ENCODE data around the gene ANKRD55. TPM values are rescaled to one million over a fixed set of nuclear protein-coding genes. Genes with fewer than 3 reads are reported as not detected.
"Not testable (repeated sequence)": the region's sequence is repeated elsewhere in the genome, so short reads cannot be mapped to it uniquely, and the experiment has no call there.

Gene ANKRD55
- total RNA-seq, 2 donors from 2014 or later: 0.14 to 0.79 TPM

DNA sequence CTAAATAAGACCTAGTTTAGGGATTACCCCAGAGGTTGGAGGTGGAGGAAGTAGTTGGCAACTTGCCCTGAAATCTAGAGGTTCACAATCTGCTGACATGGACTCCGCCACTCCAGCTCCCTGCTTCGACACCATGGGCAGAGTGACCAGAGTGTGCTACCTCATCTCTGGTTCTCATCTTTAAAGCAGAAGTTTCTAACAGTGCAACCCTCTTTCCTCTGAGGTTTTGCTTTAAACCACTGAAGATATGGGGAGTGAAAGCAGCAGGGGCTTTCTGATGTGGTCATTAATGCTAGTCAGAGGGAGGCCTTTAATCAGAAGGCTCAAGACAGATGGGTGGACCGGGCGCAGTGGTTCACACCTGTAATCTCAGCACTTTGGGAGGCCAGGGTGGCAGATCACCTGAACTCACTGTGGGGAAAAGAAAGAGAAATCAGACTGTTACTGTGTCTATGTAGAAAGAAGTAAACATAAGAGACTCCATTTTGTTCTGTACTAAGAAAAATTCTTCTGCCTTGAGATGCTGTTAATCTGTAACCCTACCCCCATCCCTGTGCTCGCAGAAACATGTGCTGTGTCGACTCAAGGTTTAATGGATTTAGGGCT is 76.4 kb downstream of the ANKRD55 start:
- intact Hi-C loops (cut with DNase I); DNase-seq (ENCODE audit: low spot score): not testable (repeated sequence)

DNA sequence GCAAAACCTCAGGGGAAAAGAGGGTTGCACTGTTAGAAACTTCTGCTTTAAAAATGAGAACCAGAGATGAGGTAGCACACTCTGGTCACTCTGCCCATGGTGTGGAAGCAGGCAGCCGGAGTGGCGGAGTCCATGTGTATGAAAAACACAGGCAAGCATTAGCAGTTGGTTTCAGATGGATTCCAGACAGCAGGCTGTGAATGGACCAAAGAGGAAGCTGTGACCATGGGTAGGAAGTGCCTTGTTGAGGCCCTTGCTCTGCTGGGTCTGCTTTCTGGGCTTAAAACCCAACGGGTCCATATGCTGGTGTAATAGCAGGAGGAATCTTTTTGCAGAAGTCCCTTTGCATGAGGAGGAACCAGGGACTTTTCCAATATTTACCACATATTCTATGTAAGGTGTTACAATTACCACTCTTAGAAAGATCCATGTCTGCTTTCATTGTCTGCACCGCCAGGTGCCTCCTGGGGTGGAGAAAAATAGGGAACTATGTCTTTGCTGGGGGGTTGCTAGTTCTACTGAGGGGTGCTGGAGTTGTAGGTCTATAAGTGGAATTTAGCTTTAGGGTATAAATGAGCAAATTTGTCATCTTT is 77.0 kb downstream of the ANKRD55 start:
- peak; percentile 81 for DNase-seq (ENCODE audit: low spot score)
- intact Hi-C loops (cut with DNase I): no loop called here

DNA sequence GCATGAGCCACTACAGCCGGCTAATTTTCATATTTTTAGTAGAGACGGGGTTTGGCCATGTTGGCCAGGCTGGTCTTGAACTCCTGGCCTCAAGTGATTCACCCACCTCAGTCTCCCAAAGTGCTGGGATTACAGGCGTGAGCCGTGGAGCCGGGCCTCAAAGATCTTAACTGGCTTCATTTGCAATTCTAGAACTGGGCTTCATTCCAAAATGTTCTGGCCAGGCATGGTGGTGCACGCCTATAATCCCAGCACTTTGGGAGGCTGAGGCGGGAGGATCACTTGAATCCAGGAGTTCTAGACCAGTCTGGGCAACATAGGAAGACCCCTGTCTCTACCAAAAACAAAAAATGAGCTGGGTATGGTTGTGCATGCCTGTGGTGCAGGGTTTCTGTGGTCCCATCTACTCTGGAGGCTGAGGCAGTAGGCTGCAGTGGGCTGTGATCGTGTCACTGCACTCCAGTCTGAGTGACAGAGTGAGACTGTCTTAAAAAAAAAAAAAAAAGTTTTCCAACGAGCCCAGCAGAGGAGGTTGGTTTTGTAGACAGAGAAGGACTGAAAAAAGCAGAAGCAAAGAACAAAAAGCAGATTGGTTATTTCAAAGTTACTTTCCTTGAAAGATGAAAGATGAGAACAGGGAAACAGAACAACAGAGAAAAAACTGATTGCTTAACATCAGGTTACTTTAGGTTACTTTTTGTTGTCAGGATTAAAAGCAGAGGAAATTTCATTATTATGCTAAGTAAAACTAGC is 78.2 kb downstream of the ANKRD55 start:
- no peak for DNase-seq (ENCODE audit: low spot score)
- intact Hi-C loops (cut with DNase I): no loop called here

DNA sequence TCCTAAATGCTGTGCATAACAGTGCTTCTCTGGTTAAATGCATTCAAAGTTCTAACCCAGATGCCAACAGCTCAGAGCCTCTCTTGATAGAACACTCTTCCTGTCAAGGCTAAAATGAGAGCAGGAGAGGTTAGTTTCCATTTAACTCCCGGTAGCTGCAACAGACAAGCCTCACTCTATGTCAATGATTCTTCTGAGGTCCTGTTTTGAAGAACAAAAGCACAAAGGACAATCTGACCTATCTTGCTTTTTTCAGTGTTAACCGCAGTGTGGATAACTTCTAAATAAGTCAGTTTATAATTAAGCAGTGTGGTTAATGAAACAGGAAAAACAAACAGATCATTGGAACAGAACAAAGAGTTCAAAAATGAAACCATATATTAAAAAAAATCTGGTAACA is 80.7 kb downstream of the ANKRD55 start:
- DNase-seq (ENCODE audit: low spot score): no peak
- intact Hi-C loops (cut with DNase I): no loop called here

DNA sequence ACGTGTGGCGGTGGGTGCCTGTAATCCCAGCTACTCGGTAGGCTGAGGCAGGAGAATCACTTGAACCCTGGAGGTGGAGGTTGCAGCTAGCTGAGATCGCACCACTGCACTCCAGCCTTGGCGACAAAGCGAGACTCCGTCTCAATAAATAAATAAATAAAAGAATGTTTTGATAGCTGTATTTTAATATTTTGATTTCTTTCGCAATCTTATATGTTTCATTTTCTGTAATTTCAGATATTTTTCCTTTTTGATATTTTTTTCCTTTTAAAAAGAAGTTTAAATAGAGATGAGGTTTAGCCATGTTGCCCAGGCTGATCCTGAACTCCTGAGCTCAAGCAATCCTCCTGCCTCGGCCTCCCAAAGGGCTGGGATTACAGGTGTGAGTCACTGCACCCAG is 82.4 kb downstream of the ANKRD55 start:
- intact Hi-C loops (cut with DNase I); DNase-seq (ENCODE audit: low spot score): not testable (repeated sequence)

DNA sequence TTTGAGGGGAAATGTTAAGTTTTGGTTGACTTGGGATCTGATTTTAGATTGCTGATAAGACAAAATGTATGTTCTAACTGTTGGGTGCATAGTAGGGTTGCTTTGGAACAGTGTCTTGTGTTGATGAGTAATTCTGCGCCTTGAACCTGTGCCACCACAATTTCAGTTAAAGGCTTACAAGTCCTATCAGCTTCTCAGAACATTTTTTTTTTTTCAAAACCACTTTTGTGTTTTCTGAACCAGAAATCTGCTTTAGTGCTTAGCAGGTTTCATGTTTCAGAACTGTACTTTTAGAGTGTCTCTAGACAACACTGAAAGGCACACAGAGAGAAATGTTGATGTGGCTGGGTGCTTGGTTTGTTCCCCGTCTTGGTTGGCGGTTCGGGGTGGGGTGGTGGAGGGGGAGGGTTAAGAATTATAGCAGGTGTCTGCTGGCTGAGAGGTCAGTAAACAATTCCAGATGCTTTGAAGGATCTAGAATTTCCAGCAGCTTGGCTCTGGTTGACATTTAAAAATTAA is 84.6 kb downstream of the ANKRD55 start:
- no peak for DNase-seq (ENCODE audit: low spot score)
- intact Hi-C loops (cut with DNase I): no loop called here

DNA sequence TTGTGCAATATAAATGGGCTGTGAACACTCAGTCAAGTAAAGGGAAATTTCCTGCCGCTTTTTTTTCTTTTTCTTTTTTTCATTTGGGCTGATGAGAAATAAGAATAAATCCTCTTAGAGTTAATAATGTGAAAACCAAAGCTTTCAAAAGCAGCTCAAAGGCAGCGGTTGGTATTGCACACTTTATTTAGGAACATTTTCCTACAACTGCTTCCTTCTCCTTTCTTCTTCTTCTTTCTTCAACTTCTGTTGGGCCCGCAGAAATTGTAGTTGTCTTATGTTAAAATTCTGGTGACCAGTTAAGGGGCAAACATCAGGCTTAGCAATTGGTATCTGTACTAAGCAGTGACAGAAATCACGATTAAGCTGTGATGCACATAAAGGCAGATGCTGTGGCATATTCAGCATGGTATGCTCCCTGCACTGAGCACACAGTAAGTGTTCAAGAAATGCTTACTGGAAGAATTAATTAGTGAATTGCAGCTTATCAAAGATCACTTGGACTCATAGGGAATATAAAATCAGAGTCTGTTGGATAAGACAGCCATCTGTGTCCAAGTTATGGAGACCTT is 85.4 kb downstream of the ANKRD55 start:
- intact Hi-C loops (cut with DNase I): no loop called here
- no peak for DNase-seq (ENCODE audit: low spot score)

DNA sequence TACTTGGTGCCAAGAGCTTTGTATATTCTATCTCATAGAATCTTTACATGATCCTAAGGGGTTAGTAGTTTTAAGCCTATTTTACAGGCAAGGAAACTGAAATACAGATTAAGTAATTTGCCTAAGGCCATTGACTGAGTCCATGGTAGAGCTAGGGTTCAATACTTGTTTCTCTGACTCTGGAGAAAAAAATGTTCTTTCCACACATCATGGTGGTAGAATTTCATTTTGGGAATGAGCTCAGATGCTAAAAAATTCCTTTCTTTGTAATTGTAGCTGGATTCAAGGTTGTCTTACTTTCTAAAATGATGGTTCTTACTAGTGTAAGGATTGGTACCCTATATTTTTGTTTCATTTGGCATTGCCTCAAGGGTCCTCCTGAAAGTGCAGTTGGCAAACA is 86.0 kb downstream of the ANKRD55 start:
- no peak for DNase-seq (ENCODE audit: low spot score)
- intact Hi-C loops (cut with DNase I): no loop called here

DNA sequence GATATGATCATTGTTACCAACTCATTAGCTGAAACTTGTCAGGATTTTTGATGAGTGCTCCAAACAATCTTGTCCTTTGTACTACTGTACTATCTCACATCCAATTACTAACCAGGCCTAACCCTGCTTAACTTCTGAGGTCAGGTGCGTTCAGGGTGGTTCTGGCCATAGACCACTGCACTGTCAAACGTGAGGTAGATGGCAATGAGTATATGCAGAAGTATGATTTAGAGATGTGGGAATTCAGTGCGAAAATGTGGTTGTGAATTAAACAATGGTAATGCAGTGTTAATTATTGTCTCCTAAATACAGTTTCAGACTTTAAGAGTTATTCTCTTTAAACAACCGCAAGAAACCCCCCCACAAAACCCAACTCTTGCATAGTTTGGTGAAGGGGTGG is 86.5 kb downstream of the ANKRD55 start:
- intact Hi-C loops (cut with DNase I): no loop called here
- DNase-seq (ENCODE audit: low spot score): no peak

DNA sequence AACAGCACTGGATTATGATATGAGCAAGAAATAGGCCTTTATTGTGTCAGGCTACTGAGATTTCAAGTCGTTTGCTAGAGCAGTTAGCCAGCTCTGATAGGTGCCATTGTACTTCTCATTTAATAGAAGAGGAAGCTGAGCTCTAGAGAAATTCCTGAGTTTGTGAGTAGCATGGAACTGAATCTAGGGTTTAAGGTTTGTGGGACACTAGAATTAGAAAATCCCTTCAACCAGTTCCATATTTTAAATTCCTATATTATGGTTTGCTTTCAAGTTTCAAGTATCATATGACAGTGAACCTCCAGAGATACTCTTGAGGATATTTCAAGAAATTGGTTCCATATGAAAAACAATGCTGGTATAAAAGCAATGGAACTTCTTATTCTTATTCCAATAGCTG is 87.6 kb downstream of the ANKRD55 start:
- DNase-seq (ENCODE audit: low spot score): no peak
- intact Hi-C loops (cut with DNase I): no loop called here

DNA sequence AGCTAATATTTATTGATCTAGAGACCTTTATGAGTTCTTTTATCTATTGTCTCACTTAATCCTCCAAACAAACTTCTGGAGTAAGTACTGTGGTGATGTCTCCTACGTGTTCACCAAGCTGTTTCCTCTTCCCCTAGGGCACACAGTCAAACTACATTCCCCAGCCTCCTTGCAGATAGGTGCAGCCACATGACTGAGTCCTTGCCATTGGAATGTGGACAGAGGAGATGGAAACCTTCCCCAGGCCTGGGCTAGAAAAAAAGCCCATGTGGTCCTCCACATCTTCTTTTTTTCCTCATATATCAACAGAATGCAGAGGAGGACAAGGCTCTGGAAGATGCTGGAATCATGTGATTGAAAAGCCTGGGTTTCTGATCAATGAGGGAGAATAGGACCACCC is 88.0 kb downstream of the ANKRD55 start:
- intact Hi-C loops (cut with DNase I): no loop called here
- no peak for DNase-seq (ENCODE audit: low spot score)

DNA sequence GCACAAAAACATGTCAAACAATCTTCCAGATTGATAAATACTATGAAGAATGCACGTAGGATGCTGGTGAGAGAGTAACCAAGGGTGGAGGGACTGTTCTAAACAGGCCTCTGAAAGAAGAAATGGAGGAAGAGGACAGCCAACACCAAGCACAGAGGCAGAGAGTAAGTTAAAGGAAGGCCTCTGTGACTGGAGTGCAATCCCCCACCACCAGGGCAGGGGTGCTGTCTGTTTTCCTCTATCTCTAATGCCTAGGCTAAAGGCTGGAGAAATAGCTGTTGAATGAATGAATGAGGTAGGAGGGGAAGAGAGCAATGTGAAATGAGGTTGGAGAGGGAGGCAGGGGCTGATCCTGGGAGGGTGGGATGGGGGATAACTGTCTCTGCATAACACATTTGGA is 88.9 kb downstream of the ANKRD55 start:
- intact Hi-C loops (cut with DNase I): no loop called here
- DNase-seq (ENCODE audit: low spot score): no peak

DNA sequence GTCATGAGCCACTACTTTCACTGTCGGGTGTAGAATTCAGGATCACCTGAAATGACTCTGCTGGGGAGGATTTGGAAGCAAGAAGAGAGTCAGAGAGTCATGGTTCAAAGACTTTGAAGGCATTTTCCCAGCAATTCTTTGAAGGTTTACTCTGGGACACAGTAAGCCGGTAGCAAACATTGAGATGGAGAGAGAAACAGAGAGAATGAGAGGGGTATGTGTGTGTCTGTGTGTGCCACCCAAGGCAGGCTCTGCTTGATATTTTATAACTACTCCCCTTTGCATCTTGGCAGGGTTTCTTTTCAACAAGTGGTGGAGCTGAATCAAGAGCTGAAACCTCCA is 89.8 kb downstream of the ANKRD55 start:
- no peak for DNase-seq (ENCODE audit: low spot score)
- intact Hi-C loops (cut with DNase I): no loop called here

DNA sequence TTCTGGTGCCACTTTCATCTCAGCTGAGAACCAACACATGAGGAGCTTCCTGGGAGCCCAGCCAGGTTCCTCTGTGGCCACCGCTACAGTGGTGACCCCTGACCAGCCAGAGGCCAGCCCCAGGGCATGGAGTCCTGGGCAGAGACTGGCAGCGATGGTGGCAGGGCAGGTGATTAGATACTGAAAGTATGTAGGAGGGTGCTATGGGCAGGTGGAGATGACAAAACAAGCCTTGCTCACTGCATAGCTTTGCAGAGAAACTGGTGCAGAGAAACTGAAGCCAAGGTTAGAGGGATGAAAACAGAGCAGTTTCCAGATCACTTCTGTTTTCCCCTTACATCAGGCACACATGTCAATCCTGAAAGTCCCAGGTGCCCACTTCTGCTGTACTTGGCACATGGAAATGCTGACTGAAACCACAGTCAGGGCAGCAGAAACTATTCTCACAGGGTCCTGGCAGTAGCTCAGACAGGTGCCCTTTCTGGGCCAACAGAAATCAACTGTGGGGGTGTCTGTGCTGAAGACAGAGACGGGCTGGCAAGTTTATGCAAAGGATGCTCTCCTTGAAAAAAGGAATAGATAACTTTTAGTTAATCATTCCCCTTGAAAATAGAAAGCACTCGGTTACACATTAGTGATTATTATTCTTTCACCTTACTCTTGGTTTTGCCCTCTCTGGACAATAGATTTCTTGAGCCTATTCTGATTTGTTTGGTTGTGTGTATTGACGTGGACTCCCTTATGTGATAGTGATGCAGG is 90.3 kb downstream of the ANKRD55 start:
- DNase-seq (ENCODE audit: low spot score): no peak
- intact Hi-C loops (cut with DNase I): no loop called here

DNA sequence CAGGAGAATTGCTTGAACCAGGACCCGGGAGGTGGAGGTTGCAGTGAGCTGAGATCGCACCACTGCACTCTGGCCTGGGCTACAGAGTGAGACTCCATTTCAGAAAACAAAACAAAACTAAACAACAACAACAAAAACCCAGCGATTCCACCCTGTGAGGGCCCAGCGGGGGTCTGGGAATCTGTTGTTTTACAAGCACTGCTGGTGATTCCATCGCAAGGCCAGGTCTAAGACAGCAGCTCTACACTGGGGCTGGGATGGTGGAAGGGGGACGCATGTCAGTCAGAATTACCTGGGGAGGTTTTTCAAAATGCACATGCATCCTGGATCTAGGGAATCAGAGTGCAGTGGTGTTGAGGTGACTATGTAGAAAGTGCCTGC is 90.9 kb downstream of the ANKRD55 start:
- DNase-seq (ENCODE audit: low spot score): no peak
- intact Hi-C loops (cut with DNase I): no loop called here

DNA sequence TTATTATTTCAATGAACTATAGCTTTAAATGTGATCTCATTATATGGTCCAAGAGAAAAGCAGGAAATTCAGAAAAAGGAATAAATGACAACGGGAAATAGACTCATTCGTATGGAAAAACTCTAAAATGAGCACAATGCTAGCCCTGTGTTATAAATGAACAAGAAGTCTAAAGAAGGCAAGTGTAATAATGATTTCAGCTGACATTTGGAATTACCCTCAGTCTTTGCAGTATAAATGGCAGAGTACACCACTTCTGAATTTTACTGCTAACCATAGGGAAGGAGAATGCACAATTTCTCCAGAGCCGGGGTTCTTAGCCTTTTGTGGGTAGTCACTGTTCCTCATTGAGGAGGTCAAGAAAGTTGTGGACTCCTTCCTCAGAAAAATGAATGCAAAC is 93.1 kb downstream of the ANKRD55 start:
- DNase-seq (ENCODE audit: low spot score): no peak
- intact Hi-C loops (cut with DNase I): no loop called here

DNA sequence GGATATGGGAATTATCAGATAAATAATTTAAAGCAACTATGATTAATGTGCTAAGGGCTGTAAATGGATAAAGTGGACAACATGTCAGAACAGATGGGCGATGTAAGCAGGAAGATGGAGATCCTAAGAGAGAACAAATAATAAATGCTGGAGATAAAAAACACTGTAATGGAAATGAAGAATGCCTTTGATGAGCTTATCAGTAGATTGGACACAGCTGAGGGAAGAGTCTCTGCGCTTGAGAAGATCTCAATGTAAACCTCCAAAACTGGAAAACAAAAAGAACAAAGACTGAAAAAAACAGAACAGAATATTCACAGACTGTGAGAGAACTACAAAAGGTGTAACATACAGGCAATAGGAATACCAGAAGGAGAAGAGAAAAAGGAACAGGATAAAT is 102.5 kb downstream of the ANKRD55 start:
- intact Hi-C loops (cut with DNase I): no loop called here
- no peak for DNase-seq (ENCODE audit: low spot score)

DNA sequence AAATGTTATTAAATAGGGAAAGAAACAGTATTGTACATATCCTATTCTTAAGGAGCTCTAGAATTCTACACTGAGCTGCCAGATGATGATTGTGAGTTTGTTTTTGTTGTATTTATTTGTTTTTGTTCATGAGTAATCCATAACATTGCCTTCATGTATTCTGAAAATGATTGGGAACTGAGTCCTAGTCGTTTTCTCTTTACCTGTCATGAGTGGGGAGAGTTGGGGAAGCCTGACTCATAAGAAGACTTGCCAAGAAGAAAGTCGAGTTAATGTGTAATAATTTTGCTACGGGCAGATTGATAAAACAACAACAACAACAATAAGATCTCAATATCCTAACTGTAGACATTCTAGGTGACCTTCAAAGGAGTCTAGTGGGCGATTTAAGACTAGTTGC is 103.8 kb downstream of the ANKRD55 start:
- intact Hi-C loops (cut with DNase I): no loop called here
- DNase-seq (ENCODE audit: low spot score): no peak

DNA sequence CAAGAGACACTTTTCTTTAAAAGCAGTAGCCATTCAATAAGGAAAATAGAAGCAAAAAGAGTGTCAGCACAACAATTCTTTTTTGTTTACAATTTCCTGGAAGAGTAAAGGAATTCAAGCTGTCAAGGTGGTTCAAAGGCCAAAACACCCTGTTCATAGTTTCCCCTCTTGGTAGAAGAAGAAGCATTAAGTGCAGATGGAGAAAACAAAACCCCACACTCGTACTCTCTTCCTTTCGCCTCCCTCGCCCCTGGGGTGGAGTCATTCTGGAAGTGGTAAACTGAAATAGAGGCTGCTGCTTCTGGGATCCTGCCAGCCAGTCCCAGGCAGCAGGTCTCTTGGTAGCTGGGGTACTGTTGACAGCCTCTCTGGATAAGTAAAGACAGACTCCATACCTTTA is 105.0 kb downstream of the ANKRD55 start:
- intact Hi-C loops (cut with DNase I): no loop called here
- DNase-seq (ENCODE audit: low spot score): no peak

Data from posterior vena cava (tissue), 2 donors.